ENCODE measurements around the gene CYGB. TPM values are rescaled to one million over a fixed set of nuclear protein-coding genes. Genes with fewer than 3 reads are reported as not detected.

The CYGB gene
- total and polyA plus RNA-seq, 2 of the 13 experiments (the other 11 are each of a cell fraction or from before 2014, with no cell fraction given): 18.9 to 27.1 TPM

DNA sequence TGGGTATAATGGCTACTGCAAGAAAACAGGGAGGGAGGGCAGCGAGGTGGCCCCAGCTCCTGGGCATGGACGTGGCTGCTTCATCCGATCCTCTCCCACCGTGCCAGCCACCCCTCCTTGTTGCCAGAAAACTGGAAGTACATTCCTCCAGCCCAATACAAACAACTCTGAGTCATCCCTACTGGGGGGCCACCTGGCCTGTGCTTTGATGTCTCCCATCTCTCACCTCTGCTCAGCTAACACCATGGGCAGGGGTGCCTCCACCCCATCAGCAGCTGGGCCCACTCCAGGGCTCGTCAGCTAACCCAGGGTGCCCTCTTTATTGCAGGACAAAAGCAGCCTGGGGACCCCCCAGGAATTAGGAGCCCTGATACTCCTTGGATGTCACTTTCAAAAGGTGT, 38.2 kb downstream of the CYGB start (continued):
- 0 out of 2 replicates have a peak, but pooled peaks have one; percentile 57 for TF ChIP-seq SAFB2 (CRISPR knock-in tag; IDR thresholded peaks at IDR 0.05; ENCODE audit: borderline replicate concordance, low read depth)
- no peak for TF ChIP-seq SP140L (CRISPR knock-in tag; IDR thresholded peaks at IDR 0.05; ENCODE audit: borderline replicate concordance)
- TF ChIP-seq SNAPC5 (CRISPR knock-in tag; IDR thresholded peaks at IDR 0.05; ENCODE audit: borderline replicate concordance): no peak
- TF ChIP-seq TBP (CRISPR knock-in tag; IDR thresholded peaks at IDR 0.05): no peak
- peak; percentile 100 for TF ChIP-seq PATZ1 (CRISPR knock-in tag; IDR thresholded peaks at IDR 0.05)
- peak; percentile 87; the same call in 1 of the 2 replicates for TF ChIP-seq AHDC1 (CRISPR knock-in tag; IDR thresholded peaks at IDR 0.05; ENCODE audit: borderline replicate concordance)
- peak; percentile 90 for TF ChIP-seq NCOA2 (CRISPR knock-in tag; IDR thresholded peaks at IDR 0.05)
- TF ChIP-seq SMARCE1 (IDR thresholded peaks at IDR 0.05; ENCODE audit: borderline replicate concordance): 0 out of 2 replicates have a peak, but pooled peaks have one; percentile 8
- peak; percentile 98 for TF ChIP-seq ZBTB7B (CRISPR knock-in tag; IDR thresholded peaks at IDR 0.05)
- TF ChIP-seq KDM6A (CRISPR knock-in tag; IDR thresholded peaks at IDR 0.05; ENCODE audit: low read depth): peak; percentile 65; the same call in 1 of the 2 replicates
- TF ChIP-seq DR1 (CRISPR knock-in tag; IDR thresholded peaks at IDR 0.05): no peak
- TF ChIP-seq SALL2 (CRISPR knock-in tag; IDR thresholded peaks at IDR 0.05): no peak; the same call in 1 of the 2 replicates
- no peak for TF ChIP-seq PREB (CRISPR knock-in tag; IDR thresholded peaks at IDR 0.05)
- TF ChIP-seq, protein P1, sequence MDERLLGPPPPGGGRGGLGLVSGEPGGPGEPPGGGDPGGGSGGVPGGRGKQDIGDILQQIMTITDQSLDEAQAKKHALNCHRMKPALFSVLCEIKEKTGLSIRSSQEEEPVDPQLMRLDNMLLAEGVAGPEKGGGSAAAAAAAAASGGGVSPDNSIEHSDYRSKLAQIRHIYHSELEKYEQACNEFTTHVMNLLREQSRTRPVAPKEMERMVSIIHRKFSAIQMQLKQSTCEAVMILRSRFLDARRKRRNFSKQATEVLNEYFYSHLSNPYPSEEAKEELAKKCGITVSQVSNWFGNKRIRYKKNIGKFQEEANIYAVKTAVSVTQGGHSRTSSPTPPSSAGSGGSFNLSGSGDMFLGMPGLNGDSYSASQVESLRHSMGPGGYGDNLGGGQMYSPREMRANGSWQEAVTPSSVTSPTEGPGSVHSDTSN (CRISPR knock-in tag; IDR thresholded peaks at IDR 0.05): no peak
- no peak for TF ChIP-seq E2F1 (CRISPR knock-in tag; IDR thresholded peaks at IDR 0.05)
- no peak for TF ChIP-seq NPAS2 (CRISPR knock-in tag; IDR thresholded peaks at IDR 0.05; ENCODE audit: borderline replicate concordance)
- TF ChIP-seq ZNF382 (CRISPR knock-in tag; IDR thresholded peaks at IDR 0.05; ENCODE audit: borderline replicate concordance): no peak
- no peak for TF ChIP-seq KLF9 (CRISPR knock-in tag; IDR thresholded peaks at IDR 0.05; ENCODE audit: low read depth)
- no peak for TF ChIP-seq EZH2 (conservative IDR thresholded peaks at IDR 0.05; ENCODE audit: low read depth, low read length)
- no peak for TF ChIP-seq RORA (CRISPR knock-in tag; IDR thresholded peaks at IDR 0.05)
